Activated CD8-positive, alpha-beta T cell treated with anti-CD3 and anti-CD28 coated beads for 36 hours (primary cell): Measurements from ENCODE around the gene TFRC. TPM values are rescaled to one million over a fixed set of nuclear protein-coding genes. Genes with fewer than 3 reads are reported as not detected.

Source experiments
- ATAC-seq: fragments of 200-7000 bp; cut with Tn5 transposase; one replicate; pipeline ENCODE4 v1.10.0; 2021; ENCODE audit warnings: mild to moderate bottlenecking, moderate library complexity
- CTCF ChIA-PET: fragments of 350-600 bp; sonication (Branson Sonifier 250); formaldehyde crosslinking; loops from one replicate; lab custom pipeline; 2021; ENCODE audit warnings: antibody characterized with exemption; lab: Charles Lee
- POLR2A ChIA-PET: fragments of 350-600 bp; sonication (Branson Sonifier 250); formaldehyde crosslinking; loops from one replicate; lab custom pipeline; 2021; ENCODE audit warnings: antibody characterized with exemption; lab: Charles Lee
- DNase-seq: peaks from one replicate; pipeline ENCODE4 v3.0.0-alpha.2; 2020
- H3K27ac Mint-ChIP-seq: one replicate; pipeline ENCODE4 v1.8.0; 2021; ENCODE audit warnings: mild to moderate bottlenecking, mixed read lengths
- H3K27me3 Mint-ChIP-seq: one replicate; pipeline ENCODE4 v1.8.0; 2021; ENCODE audit warnings: mixed read lengths
- H3K36me3 Mint-ChIP-seq: one replicate; pipeline ENCODE4 v1.8.0; 2021; ENCODE audit warnings: low read depth, mixed read lengths
- H3K4me1 Mint-ChIP-seq: one replicate; pipeline ENCODE4 v1.8.0; 2021; ENCODE audit warnings: low read depth, mixed read lengths
- H3K4me3 Mint-ChIP-seq: one replicate; pipeline ENCODE4 v1.8.0; 2021; ENCODE audit warnings: mild to moderate bottlenecking, moderate library complexity, mixed read lengths
- H3K9me3 Mint-ChIP-seq: one replicate; pipeline ENCODE4 v1.8.0; 2021; ENCODE audit warnings: mixed read lengths
- CTCF ChIP-seq: fragments of 200-600 bp; IDR thresholded peaks from one replicate; pipeline ENCODE4 v1.8.0; 2022; ENCODE audit warnings: antibody characterized with exemption, mild to moderate bottlenecking
- intact Hi-C: fragments of 100-400 bp; cut with micrococcal nuclease; formaldehyde crosslinking; loops from one replicate; pipeline ENCODE4 v1.10.0; 2022
- total RNA-seq, 2 experiments: library from RNA; stranded (reverse); gene quantifications; one replicate each; pipeline ENCODE4 v1.2.3, GENCODE V29; 2021

TFRC gene
- total RNA-seq, 2 experiments from 2014 or later, result 521 to 524 TPM

GRCh38 chr3:196051282-196052076 is 30.4 kb downstream of the TFRC start:
- POLR2A ChIA-PET, result interaction anchor here (1.3 to 4.4 kb wide), 2 partner anchors 10 to 22 kb away, joined by 3 to 21 read pairs; no protein-coding TSS in a partner anchor
- peaks cover 72% of the 10 kb centered on the region for H3K36me3 Mint-ChIP-seq

GRCh38 chr3:196050597-196050996 is 31.3 kb downstream of the TFRC start:
- DNase-seq, result no peak
- peaks cover 67% of the 10 kb centered on the region for H3K36me3 Mint-ChIP-seq
- H3K4me1 Mint-ChIP-seq, result peaks cover 11% of the 10 kb centered on the region
- CTCF ChIA-PET, result interaction anchor here (4.9 kb wide), 1 partner anchor 22 kb away, joined by 31 read pairs; no protein-coding TSS in a partner anchor
- POLR2A ChIA-PET, result interaction anchor here (1.2 to 4.4 kb wide), 4 partner anchors 11 to 26 kb away, joined by 3 to 21 read pairs (median 5); no protein-coding TSS in a partner anchor
- H3K9me3 Mint-ChIP-seq, result no peaks in the 10 kb centered on the region
- H3K27ac Mint-ChIP-seq, result no peak overlapping the region
- intact Hi-C loops, result no loop called here
- H3K4me3 Mint-ChIP-seq, result no peak overlapping the region
- no peaks in the 10 kb centered on the region for H3K27me3 Mint-ChIP-seq
- ATAC-seq, result no peak
- TF ChIP-seq CTCF, result no peak

More at GRCh38 chr3:196051282-196052076, 30.4 kb downstream of the TFRC start:
- no peak overlapping the region for H3K4me3 Mint-ChIP-seq
- H3K27me3 Mint-ChIP-seq, result no peaks in the 10 kb centered on the region
- ATAC-seq (no peak), DNase-seq (no peak)
- CTCF ChIA-PET, result interaction anchor here (4.9 kb wide), 1 partner anchor 21 kb away, joined by 31 read pairs; no protein-coding TSS in a partner anchor
- intact Hi-C loops, result no loop called here
- peak overlapping the region; percentile 34 for H3K27ac Mint-ChIP-seq
- no peak for TF ChIP-seq CTCF
- H3K9me3 Mint-ChIP-seq, result no peaks in the 10 kb centered on the region
- H3K4me1 Mint-ChIP-seq, result peaks cover 11% of the 10 kb centered on the region

GRCh38 chr3:196049653-196050052 is 32.2 kb downstream of the TFRC start:
- H3K9me3 Mint-ChIP-seq, result no peaks in the 10 kb centered on the region
- TF ChIP-seq CTCF, result no peak
- H3K36me3 Mint-ChIP-seq, result peaks cover 61% of the 10 kb centered on the region
- CTCF ChIA-PET, result interaction anchor here (0.9 to 4.9 kb wide), 4 partner anchors 9 to 437 kb away, joined by 3 to 31 read pairs (median 4); no protein-coding TSS in a partner anchor
- no peak overlapping the region for H3K4me3 Mint-ChIP-seq
- POLR2A ChIA-PET, result interaction anchor here (1.2 to 4.4 kb wide), 6 partner anchors 12 to 147 kb away, joined by 3 to 21 read pairs (median 5); no protein-coding TSS in a partner anchor
- H3K4me1 Mint-ChIP-seq, result peaks cover 11% of the 10 kb centered on the region
- H3K27ac Mint-ChIP-seq, result peak overlapping the region; percentile 58
- intact Hi-C loops, result no loop called here
- H3K27me3 Mint-ChIP-seq, result no peaks in the 10 kb centered on the region
- DNase-seq (no peak), ATAC-seq (peak; percentile 15)

GRCh38 chr3:196048922-196049598 is 32.8 kb downstream of the TFRC start:
- ATAC-seq, result no peak
- no peaks in the 10 kb centered on the region for H3K9me3 Mint-ChIP-seq
- POLR2A ChIA-PET, result interaction anchor here (1.2 to 4.4 kb wide), 8 partner anchors 10 to 147 kb away, joined by 3 to 21 read pairs (median 6); no protein-coding TSS in a partner anchor
- no peak for DNase-seq
- intact Hi-C loops, result no loop called here
- CTCF ChIA-PET, result interaction anchor here (0.7 to 4.9 kb wide), 5 partner anchors 9 to 438 kb away, joined by 3 to 31 read pairs (median 3); no protein-coding TSS in a partner anchor
- H3K27me3 Mint-ChIP-seq, result no peaks in the 10 kb centered on the region
- no peak for TF ChIP-seq CTCF
- peak overlapping the region; percentile 39 for H3K27ac Mint-ChIP-seq
- no peak overlapping the region for H3K4me3 Mint-ChIP-seq
- H3K36me3 Mint-ChIP-seq, result peaks cover 57% of the 10 kb centered on the region
- peaks cover 11% of the 10 kb centered on the region for H3K4me1 Mint-ChIP-seq
